Activated T-helper 9 cell treated with anti-CD3 and anti-CD28 coated beads, Interleukin-2, amount 50 U/mL, for 16 hours (primary cell): ENCODE data around the gene TRIM33.
"Not testable (repeated sequence)": the region's sequence is repeated elsewhere in the genome, so short reads cannot be mapped to it uniquely, and the experiment has no call there.

ENCODE experiments used
- DNase-seq: peaks from one replicate; pipeline ENCODE4 v3.0.0-alpha.2; 2020; ENCODE audit warnings: low read depth

TRIM33 gene

GRCh38 chr1:114418948-114419347 is 92.1 kb downstream of the TRIM33 start:
- DNase-seq = not testable (repeated sequence)

- no peak for DNase-seq
These were observed 113.4 kb downstream of the TRIM33 start for GRCh38 chr1:114397601-114398000.

GRCh38 chr1:114395863-114396262 is 115.1 kb downstream of the TRIM33 start:
- DNase-seq = no peak

- DNase-seq = no peak
These were observed 120.0 kb downstream of the TRIM33 start for GRCh38 chr1:114390960-114391359.

GRCh38 chr1:114390361-114390760 is 120.6 kb downstream of the TRIM33 start:
- DNase-seq = no peak

- no peak for DNase-seq
These were observed 122.5 kb downstream of the TRIM33 start for GRCh38 chr1:114388432-114389003.

- not testable (repeated sequence) for DNase-seq
These were observed 123.4 kb downstream of the TRIM33 start for GRCh38 chr1:114387585-114387984.

GRCh38 chr1:114387010-114387360 is 124.0 kb downstream of the TRIM33 start:
- DNase-seq = no peak

- DNase-seq = no peak
These were observed 124.6 kb downstream of the TRIM33 start for GRCh38 chr1:114386129-114387009.

GRCh38 chr1:114384922-114385321 is 126.1 kb downstream of the TRIM33 start:
- DNase-seq = no peak

GRCh38 chr1:114379987-114380386 is 131.0 kb downstream of the TRIM33 start:
- no peak for DNase-seq

- DNase-seq = no peak
These were observed 131.6 kb downstream of the TRIM33 start for GRCh38 chr1:114379358-114379757.

GRCh38 chr1:114377356-114377755 is 133.6 kb downstream of the TRIM33 start:
- DNase-seq = no peak

GRCh38 chr1:114369930-114370329 is 141.1 kb downstream of the TRIM33 start:
- DNase-seq = no peak

- not testable (repeated sequence) for DNase-seq
These were observed 141.6 kb downstream of the TRIM33 start for GRCh38 chr1:114369266-114369919.

GRCh38 chr1:114368560-114369255 is 142.3 kb downstream of the TRIM33 start:
- no peak for DNase-seq

- no peak for DNase-seq
These were observed 143.2 kb downstream of the TRIM33 start for GRCh38 chr1:114367810-114368209.

- not testable (repeated sequence) for DNase-seq
These were observed 147.8 kb downstream of the TRIM33 start for GRCh38 chr1:114363230-114363629.

- no peak for DNase-seq
These were observed 151.2 kb downstream of the TRIM33 start for GRCh38 chr1:114359791-114360190.

- DNase-seq = no peak
These were observed 155.8 kb downstream of the TRIM33 start for GRCh38 chr1:114355240-114355639.

GRCh38 chr1:114353262-114353661 is 157.7 kb downstream of the TRIM33 start:
- no peak for DNase-seq

GRCh38 chr1:114352797-114353196 is 158.2 kb downstream of the TRIM33 start:
- no peak for DNase-seq
